DND-41 (cell line): ENCODE data around the gene SLC1A3.

Experiments used
- ATAC-seq: fragments of 200-7000 bp; cut with Tn5 transposase; 3 replicates; pipeline ENCODE4 v1.9.1; 2021; ENCODE audit warnings: low read depth; ENCODE audit not compliant: insufficient read depth
- DNase-seq: peaks from one replicate; pipeline ENCODE4 v3.0.0-alpha.2; 2020
- H2AFZ ChIP-seq: 2 replicates; pipeline ENCODE4 v1.6.0; 2012; ENCODE audit warnings: low read depth, low read length
- H3K27ac ChIP-seq: 2 replicates; pipeline ENCODE4 v1.5.1; 2012; ENCODE audit warnings: low read length, inconsistent platforms
- H3K27me3 ChIP-seq: fragments of 200-600 bp; sonication (generic); 2 replicates; pipeline ENCODE4 v1.6.0; 2012; ENCODE audit warnings: low read length, mild to moderate bottlenecking, inconsistent platforms; ENCODE audit not compliant: insufficient read depth, poor library complexity
- H3K36me3 ChIP-seq: 2 replicates; pipeline ENCODE4 v1.5.1; 2012; ENCODE audit warnings: low read length, inconsistent platforms; ENCODE audit not compliant: insufficient read depth
- H3K4me1 ChIP-seq: 2 replicates; pipeline ENCODE4 v1.5.1; 2012; ENCODE audit warnings: mild to moderate bottlenecking, low read length; ENCODE audit not compliant: insufficient read depth
- H3K4me2 ChIP-seq: 2 replicates; pipeline ENCODE4 v1.6.0; 2012; ENCODE audit warnings: mild to moderate bottlenecking, moderate library complexity, low read length, inconsistent platforms; ENCODE audit not compliant: insufficient read depth
- H3K4me3 ChIP-seq, 2 experiments: fragments of 200-600 bp in 1 of 2; shearing (Covaris generic) in 1 of 2; 2 replicates each; pipeline ENCODE4 v1.5.1; 2012 to 2016; ENCODE audit warnings: inconsistent platforms in 2 of 2, low read length in 2 of 2, mild to moderate bottlenecking in 2 of 2, low read depth in 1 of 2, moderate library complexity in 1 of 2
- H3K79me2 ChIP-seq: 2 replicates; pipeline ENCODE4 v1.6.0; 2012; ENCODE audit warnings: low read length, inconsistent platforms; ENCODE audit not compliant: insufficient read depth
- H3K9ac ChIP-seq: 2 replicates; pipeline ENCODE4 v1.6.0; 2012; ENCODE audit warnings: low read depth, mild to moderate bottlenecking, inconsistent platforms, low read length, moderate library complexity
- H3K9me3 ChIP-seq: 2 replicates; pipeline ENCODE4 v1.5.1; 2012; ENCODE audit warnings: low read length, moderate library complexity, mild to moderate bottlenecking, inconsistent platforms; ENCODE audit not compliant: insufficient read depth, severe bottlenecking
- H4K20me1 ChIP-seq: 2 replicates; pipeline ENCODE4 v1.6.0; 2012; ENCODE audit warnings: low read length; ENCODE audit not compliant: insufficient read depth
- CTCF ChIP-seq: IDR thresholded peaks from 2 replicates; pipeline ENCODE4 v1.5.1; 2012; ENCODE audit warnings: borderline replicate concordance, low read length, moderate library complexity, mild to moderate bottlenecking; ENCODE audit not compliant: poor library complexity, severe bottlenecking; ENCODE audit errors: extremely low read depth
- EZH2 ChIP-seq: IDR thresholded peaks from 3 replicates; pipeline ENCODE4 v1.6.1; 2012; ENCODE audit warnings: borderline replicate concordance, low read depth, mild to moderate bottlenecking, moderate library complexity, low read length, inconsistent platforms; ENCODE audit not compliant: severe bottlenecking

Gene SLC1A3

GRCh38 chr5:36682499-36682898, 76.1 kb downstream of the SLC1A3 start:
- H3K9me3 ChIP-seq, result no peaks in the 10 kb centered on the region
- H3K27me3 ChIP-seq, result peaks cover 14% of the 10 kb centered on the region
- no peaks in the 10 kb centered on the region for H3K4me1 ChIP-seq
- ATAC-seq (no peak), DNase-seq (no peak)
- TF ChIP-seq CTCF (no peak), EZH2 (no peak)
- H3K9ac ChIP-seq, result no peak overlapping the region
- H4K20me1 ChIP-seq, result no peaks in the 10 kb centered on the region
- no peak overlapping the region for H3K4me2 ChIP-seq
- H3K79me2 ChIP-seq, result no peaks in the 10 kb centered on the region
- H2AFZ ChIP-seq, result no peak overlapping the region
- H3K4me3 ChIP-seq, result no peak overlapping the region
- H3K27ac ChIP-seq, result no peak overlapping the region
- no peaks in the 10 kb centered on the region for H3K36me3 ChIP-seq

GRCh38 chr5:36683821-36684434, 77.5 kb downstream of the SLC1A3 start:
- H3K9me3 ChIP-seq, result no peaks in the 10 kb centered on the region
- H3K27ac ChIP-seq, result no peak overlapping the region
- H3K4me2 ChIP-seq, result no peak overlapping the region
- no peak overlapping the region for H3K9ac ChIP-seq
- H2AFZ ChIP-seq, result no peak overlapping the region
- TF ChIP-seq CTCF (no peak), EZH2 (no peak)
- no peaks in the 10 kb centered on the region for H3K36me3 ChIP-seq
- peaks cover 13% of the 10 kb centered on the region for H3K27me3 ChIP-seq
- H3K4me3 ChIP-seq, result no peak overlapping the region
- ATAC-seq (no peak), DNase-seq (no peak)
- H3K79me2 ChIP-seq, result no peaks in the 10 kb centered on the region
- H3K4me1 ChIP-seq, result no peaks in the 10 kb centered on the region
- H4K20me1 ChIP-seq, result no peaks in the 10 kb centered on the region

GRCh38 chr5:36685631-36686288, 79.4 kb downstream of the SLC1A3 start:
- Histone ChIP-seq H4K20me1 (no peaks in the 10 kb centered on the region), H3K27me3 (peaks cover 25% of the 10 kb centered on the region), H3K4me3 (no peak overlapping the region), H3K27ac (no peak overlapping the region), H2AFZ (no peak overlapping the region), H3K79me2 (no peaks in the 10 kb centered on the region), H3K4me2 (no peak overlapping the region), H3K9ac (no peak overlapping the region), H3K36me3 (no peaks in the 10 kb centered on the region), H3K9me3 (no peaks in the 10 kb centered on the region), H3K4me1 (no peaks in the 10 kb centered on the region)
- DNase-seq (no peak), ATAC-seq (no peak)
- TF ChIP-seq EZH2, result no peak
- TF ChIP-seq CTCF, result no peak
